GM04503 (cell line): Measurements from ENCODE around the gene HDAC4.

Source experiments
- DNase-seq: peaks from one replicate; pipeline ENCODE4 v3.0.0-alpha.2; 2012; ENCODE audit warnings: low read depth

HDAC4 gene

DNA sequence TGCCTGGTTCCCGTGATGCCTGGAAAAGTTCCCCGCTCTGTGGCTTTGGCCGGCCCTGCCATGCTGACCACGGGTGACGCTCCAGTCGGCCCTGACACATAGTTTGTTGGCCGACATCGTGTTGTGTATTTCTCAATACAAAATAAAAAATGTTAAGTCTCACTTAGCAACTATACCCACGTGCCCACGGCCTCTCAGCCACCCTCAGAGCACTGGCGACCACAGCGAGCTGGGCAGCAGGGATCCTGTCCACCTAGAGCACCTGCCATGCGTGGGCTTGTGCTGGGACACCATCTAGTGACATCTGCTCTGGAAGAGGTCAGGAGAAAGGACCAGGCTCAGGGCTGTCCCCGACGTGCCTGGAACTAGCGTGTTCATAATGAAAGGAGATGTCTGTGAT is 261.7 kb downstream of the HDAC4 start:
- no peak for DNase-seq

DNA sequence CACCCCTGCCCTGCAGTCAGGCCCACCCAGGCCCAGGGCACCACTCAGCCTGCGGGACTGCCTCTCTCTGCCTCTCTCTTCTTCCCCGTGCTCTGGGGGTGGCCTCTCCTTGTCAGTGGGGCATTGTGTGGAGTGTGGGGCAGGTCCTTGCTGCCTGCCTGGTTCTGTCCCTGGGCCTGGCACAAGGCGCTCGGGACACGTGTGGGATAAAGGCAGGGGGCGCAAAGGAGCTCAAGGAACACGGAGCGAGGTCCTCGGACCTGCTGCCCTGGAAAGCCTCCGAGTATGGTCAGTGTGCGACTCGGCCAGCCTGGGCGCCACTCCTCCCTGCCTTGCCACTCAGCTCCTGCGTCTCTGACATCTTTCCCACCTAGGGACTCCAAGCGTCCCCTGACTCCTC is 262.2 kb downstream of the HDAC4 start:
- no peak for DNase-seq

- no peak for DNase-seq
Measured at GRCh38 chr2:239137898-239138283, 262.9 kb downstream of the HDAC4 start.

GRCh38 chr2:239137165-239137897 is 263.5 kb downstream of the HDAC4 start:
- DNase-seq = no peak

DNA sequence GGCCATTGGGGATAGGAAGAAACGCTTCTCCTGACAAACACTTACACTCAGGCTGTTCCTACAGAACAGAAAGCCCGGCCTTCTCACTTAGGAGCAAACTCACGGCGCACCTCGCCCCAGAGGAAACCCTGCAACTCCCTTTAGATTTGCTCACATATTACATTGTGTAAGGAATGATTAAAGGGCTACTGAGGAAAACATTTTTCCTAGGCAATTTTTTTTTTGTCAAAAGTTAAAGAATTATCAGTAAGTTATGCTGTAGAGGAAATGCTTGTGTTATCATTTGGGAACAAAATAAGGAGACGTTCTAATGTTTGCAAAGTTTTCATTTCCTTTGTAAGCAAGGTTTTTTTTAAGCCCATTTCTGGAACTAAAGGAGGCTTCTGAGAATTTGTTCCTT is 264.1 kb downstream of the HDAC4 start:
- no peak for DNase-seq

- DNase-seq = no peak
Measured at GRCh38 chr2:239136203-239136602, 264.6 kb downstream of the HDAC4 start.

- DNase-seq = no peak
Measured at GRCh38 chr2:239135531-239135930, 265.3 kb downstream of the HDAC4 start.

DNA sequence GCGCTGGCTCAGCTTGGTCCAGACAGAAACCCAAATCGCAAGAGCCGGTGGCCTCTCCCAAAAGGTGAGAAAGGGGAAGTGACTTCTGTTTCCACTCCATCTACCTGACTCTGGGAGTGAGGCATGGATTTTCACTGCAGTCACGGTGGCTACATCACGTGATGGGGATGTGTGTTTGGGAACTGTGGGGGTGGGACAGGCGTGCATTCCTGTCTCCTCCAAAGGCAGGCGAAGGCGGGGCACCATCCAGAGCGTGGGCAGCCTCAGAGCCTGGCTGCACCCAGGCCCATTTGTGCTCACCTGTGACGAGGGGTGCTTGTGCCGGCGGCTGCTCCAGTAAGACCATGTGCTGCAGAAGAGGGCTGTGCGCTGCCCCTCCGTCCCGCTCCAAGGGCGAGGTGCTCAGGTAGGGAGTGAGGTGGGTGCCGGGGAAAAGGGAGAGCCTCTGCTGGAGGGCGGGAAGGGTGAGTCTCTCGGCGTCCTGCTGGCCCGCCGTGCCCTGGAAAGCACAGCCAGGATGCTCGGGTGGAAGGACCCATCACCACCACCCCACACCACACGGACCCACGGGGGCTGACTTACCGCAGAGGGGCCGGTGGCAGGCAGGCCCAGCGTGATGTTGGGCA is 266.8 kb downstream of the HDAC4 start:
- DNase-seq = no peak

DNA sequence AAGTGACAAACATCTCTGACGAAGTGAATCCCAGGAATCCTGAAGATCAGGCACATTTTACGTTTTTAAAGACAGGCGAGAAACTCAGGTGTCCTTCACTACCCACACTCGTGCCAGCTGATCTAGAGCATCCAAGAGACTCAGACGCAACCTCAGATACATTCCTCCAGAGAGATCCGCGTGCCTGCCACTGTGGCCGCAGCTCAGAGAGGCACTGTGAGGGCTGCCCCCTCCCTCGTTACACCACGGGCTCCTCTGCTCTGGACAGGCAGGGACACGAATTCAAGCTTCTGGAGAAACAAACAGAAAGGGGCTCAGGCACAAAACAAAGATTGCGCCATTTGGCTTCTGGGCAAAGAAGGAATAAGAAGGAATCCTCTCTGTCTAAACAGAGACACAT is 268.0 kb downstream of the HDAC4 start:
- no peak for DNase-seq

- no peak for DNase-seq
Measured at GRCh38 chr2:239132156-239132709, 268.6 kb downstream of the HDAC4 start.

- no peak for DNase-seq
Measured at GRCh38 chr2:239131521-239131920, 269.3 kb downstream of the HDAC4 start.

DNA sequence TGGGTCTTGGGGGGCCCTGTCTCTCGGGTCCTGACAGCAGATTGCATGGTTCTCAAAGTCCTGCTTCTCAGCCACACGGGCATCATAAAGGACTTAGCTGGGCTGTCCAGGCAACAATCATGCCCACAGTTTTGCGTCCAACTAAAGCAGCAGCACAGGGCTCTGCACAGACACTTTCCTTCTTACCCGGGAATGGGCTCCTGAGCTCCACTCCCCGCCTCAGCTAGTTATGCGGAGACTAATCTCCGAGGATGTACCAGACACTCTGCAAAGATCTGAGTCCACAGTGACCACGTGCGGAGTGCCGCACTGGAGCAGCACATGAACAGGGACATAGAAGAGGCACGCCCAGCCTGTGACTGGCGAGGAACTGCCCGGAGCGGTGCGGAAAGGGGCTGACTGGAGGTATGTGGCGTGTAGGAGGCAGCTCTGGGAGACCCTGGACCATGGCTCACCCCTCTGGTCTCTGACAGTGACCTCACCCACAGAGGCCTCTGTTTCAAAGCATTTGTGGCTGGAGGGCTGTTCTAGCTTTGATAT is 270.0 kb downstream of the HDAC4 start:
- no peak for DNase-seq

DNA sequence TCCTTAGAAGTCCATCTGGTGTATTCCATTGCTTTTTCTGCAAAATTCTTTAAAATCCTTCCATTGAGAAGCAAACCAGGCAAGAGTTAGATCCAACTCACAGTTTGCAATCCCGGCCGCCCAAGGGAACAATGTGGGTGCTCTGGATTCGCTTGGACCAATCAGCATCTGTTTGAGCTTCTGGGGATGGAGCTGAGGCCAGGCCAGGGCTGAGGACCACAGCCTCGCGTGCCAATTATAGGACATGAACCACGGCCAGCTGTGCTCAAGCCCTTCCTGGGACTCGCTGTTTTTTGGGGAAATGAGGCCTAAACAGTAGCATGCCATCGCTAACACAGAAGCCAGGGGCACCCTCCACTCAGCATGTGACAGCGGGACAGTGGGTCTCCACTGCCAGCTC is 270.8 kb downstream of the HDAC4 start:
- no peak for DNase-seq

GRCh38 chr2:239129147-239129920 is 271.5 kb downstream of the HDAC4 start:
- no peak for DNase-seq

DNA sequence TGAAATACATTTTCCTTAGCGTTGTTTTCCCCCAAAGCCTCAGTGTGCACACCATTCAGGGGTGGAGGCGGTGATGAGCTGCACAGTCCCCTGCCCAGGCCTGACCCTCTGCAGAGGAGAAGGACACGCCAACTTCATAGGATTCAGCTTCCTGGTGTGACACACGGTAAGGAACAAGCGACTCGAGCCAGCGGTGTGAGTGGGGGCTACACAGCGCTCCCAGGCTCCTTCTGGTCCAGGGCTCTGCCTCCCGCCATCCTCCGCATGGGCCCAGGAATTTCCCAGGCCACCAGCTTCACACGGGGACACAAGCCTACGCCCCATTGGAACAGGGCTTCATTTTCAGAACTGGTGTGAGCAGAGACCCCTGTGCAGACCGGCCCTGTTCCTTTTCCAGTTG is 272.1 kb downstream of the HDAC4 start:
- no peak for DNase-seq

- no peak for DNase-seq
Measured at GRCh38 chr2:239127513-239127912, 273.3 kb downstream of the HDAC4 start.

- DNase-seq = no peak
Measured at GRCh38 chr2:239125726-239126675, 274.8 kb downstream of the HDAC4 start.

GRCh38 chr2:239124152-239124899 is 276.5 kb downstream of the HDAC4 start:
- DNase-seq = no peak

DNA sequence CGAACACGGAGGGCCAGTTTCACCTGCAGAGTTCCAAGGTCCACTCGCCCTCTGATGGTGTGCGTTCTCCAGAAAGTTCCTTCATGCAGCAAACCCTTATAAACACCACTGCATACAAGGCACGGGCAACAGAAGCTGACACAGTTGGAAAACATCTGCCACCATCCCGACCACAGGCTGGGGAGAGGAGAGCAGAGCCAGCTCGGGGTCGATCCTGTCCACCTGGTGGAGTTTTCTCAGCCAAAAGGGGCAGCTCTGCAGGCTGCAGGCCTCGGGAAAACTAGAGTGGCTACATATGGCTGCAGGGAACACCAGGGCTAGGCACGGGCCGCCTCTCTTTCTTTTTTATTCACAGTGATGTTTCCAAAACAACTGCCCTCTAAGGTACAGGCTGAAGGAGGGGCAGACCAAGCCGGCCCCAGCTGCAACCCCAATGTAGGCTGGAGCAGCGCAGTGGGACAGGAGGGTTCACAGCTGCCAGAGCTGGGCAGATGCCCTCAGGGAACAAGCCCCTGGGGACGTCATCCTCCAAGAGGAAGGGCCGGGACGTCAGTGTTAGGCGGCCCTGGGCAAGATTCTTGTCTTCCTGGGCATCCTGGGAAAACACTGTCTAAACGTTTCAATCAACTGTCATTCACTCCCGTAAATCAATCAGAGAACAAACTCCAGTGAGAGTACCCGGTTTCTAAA is 278.3 kb downstream of the HDAC4 start:
- DNase-seq = no peak

- DNase-seq = no peak
Measured at GRCh38 chr2:239121600-239122012, 279.2 kb downstream of the HDAC4 start.
